Measurements from ENCODE around the gene TMEM115.
A peak's percentile ranks its signal among the peaks of the same experiment; 100 is the strongest.

Gene TMEM115

DNA sequence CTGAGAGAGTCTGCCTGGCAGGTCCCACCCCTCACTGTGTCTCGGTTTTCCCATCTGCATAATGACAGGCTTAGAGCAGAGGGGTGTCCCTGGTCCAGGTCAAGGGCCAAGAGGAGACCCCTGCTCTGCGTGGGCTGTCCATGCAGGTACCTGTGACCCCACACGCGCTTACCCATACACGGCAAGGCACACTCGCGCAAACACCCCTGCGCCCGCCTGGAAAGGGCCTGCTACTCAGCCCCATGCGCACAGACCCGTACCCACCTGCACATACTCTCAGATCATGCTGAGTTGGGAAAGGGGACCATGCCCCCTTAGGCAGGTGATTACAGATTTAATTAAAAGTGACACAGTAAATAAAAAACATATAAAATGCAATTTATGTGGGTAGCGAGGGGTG is 23.4 kb upstream of the TMEM115 start:
- no peak for DNase-seq
- H3K27me3 ChIP-seq = no peaks in the 10 kb centered on the region
- H3K4me1 ChIP-seq = peaks cover 0 to 17% (median 11%) of the 10 kb centered on the region in 4 donors
- peak overlapping the region in 1 of 2 donors; percentile 57 for H3K27ac ChIP-seq
- no peaks in the 10 kb centered on the region for H3K36me3 ChIP-seq
- intact Hi-C loops (cut with DNase I; ENCODE audit: low total_unique reads) = no loop called here
- H3K9me3 ChIP-seq = no peaks in the 10 kb centered on the region
- H3K4me3 ChIP-seq = no peak overlapping the region
- no peak for TF ChIP-seq CTCF (IDR thresholded peaks at IDR 0.05)

DNA sequence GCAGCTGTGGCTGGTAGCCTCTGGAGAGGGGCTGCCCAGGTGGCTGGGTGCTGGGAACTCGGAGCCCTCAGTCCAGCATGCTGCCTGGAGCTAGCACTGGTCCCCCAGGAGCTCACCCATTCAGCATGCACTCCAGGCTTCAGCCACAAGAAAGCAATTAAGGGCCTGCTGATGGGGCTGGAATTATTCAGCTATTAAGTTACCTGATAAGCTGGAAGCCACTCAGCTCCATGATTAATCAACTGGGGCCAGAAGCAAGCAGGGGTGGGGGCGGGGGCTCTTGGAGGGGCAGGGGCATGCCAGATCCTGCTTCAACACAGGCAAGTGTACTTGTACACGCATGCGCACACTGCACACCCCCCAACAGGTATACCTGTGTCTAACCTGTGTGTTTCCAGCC is 22.1 kb upstream of the TMEM115 start:
- H3K27me3 ChIP-seq = no peaks in the 10 kb centered on the region
- peaks cover 0 to 17% (median 11%) of the 10 kb centered on the region in 4 donors for H3K4me1 ChIP-seq
- intact Hi-C loops (cut with DNase I; ENCODE audit: low total_unique reads) = no loop called here
- DNase-seq = no peak
- no peaks in the 10 kb centered on the region for H3K36me3 ChIP-seq
- no peak for TF ChIP-seq CTCF (IDR thresholded peaks at IDR 0.05)
- no peaks in the 10 kb centered on the region for H3K9me3 ChIP-seq
- no peak overlapping the region for H3K27ac ChIP-seq
- no peak overlapping the region for H3K4me3 ChIP-seq

DNA sequence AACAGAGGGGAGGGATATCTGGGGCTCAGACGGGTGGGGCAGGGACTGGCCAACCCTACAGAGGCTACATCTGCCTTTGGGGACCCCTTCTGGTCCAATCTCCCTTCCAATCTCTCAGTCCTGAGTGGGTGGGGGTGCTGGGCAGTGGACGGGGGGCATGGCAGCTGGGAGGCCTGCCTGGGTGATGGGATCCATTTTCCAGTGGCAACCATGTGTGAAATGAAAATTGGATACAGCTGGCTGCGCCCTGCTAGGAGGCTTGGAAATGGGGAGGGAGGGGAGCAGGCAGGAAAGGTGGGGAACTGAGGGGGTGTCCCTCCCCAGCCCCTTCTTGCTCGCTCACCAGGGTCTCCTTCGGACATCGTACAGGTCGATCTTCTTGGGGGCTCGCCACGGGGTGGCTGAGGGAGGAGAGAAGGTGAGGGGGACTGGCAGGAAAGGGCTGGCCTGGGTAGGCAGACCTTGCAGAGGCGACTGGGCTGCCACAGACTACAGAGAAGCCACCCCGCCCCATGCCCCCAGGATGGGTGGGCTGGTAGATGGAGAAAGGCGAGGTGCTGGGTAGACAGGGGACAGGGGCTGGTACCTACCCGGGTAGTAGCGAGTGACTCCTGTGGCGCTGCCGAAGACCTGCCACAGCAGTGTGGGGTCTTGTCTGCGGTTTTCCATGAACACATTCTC is 21.2 kb upstream of the TMEM115 start:
- intact Hi-C loops (cut with DNase I; ENCODE audit: low total_unique reads) = no loop called here
- Histone ChIP-seq H3K9me3 (no peaks in the 10 kb centered on the region), H3K36me3 (no peaks in the 10 kb centered on the region), H3K4me3 (no peak overlapping the region), H3K4me1 (peaks cover 0 to 17% (median 11%) of the 10 kb centered on the region in 4 donors), H3K27ac (no peak overlapping the region), H3K27me3 (no peaks in the 10 kb centered on the region)
- DNase-seq = no peak
- no peak for TF ChIP-seq CTCF (IDR thresholded peaks at IDR 0.05)

DNA sequence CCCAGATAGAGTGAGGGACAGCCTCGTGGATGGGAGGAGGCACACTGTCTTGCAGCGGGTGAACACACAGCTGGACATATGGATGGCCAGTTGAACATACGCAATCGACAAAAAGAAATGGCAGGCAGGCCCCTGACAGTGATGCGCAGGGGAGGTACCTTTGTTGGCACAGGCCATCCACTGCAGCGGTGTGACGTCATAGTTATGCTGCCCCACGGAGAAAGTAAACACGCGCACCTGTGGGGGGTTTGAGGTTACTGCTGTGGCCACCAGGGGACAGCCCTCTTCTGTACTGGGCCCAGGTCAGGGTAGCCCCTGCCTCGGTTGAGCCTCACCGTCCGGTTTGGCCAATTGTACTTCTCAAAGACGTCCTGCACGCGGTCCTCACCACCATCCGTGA is 19.4 kb upstream of the TMEM115 start:
- Histone ChIP-seq H3K36me3 (no peaks in the 10 kb centered on the region), H3K4me3 (no peak overlapping the region), H3K27me3 (no peaks in the 10 kb centered on the region), H3K4me1 (peaks cover 0 to 17% (median 11%) of the 10 kb centered on the region in 4 donors), H3K9me3 (no peaks in the 10 kb centered on the region), H3K27ac (no peak overlapping the region)
- no peak for TF ChIP-seq CTCF (IDR thresholded peaks at IDR 0.05)
- intact Hi-C loops (cut with DNase I; ENCODE audit: low total_unique reads) = no loop called here
- no peak for DNase-seq

DNA sequence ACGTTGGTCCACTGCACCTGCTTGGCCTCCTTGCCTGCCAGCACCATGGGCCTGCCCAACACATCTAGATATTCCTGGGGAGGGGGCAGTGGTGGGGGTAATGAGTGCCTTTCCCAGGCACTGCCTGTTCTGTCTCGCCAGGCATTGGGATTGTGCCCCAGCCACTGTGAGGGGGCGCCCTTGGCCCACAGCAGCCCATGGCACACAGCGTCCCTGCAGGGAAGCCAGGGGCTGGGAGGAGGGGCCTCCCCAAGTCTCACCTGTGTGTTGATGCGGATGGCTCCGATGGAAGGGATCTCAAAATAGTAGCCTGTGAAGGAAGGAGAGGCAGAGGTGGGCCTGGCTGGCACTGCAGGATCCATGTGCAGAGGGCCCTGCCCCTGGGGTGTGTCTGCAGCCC is 18.7 kb upstream of the TMEM115 start:
- Histone ChIP-seq H3K27ac (no peak overlapping the region), H3K4me3 (no peak overlapping the region), H3K36me3 (no peaks in the 10 kb centered on the region), H3K27me3 (peaks cover 0 to 3% of the 10 kb centered on the region in 2 donors), H3K9me3 (no peaks in the 10 kb centered on the region), H3K4me1 (peaks cover 0 to 11% (median 9%) of the 10 kb centered on the region in 4 donors)
- DNase-seq = no peak
- intact Hi-C loops (cut with DNase I; ENCODE audit: low total_unique reads) = no loop called here
- no peak for TF ChIP-seq CTCF (IDR thresholded peaks at IDR 0.05)

Measured in tibial artery (tissue), 4 donors.